LoVo (cell line): ENCODE data around the gene VSIR.
A peak's percentile ranks its signal among the peaks of the same experiment; 100 is the strongest.

ENCODE experiments used
- DNase-seq: peaks from one replicate; pipeline ENCODE4 v3.0.0-alpha.2; 2016; ENCODE audit warnings: low spot score

Gene VSIR

DNA sequence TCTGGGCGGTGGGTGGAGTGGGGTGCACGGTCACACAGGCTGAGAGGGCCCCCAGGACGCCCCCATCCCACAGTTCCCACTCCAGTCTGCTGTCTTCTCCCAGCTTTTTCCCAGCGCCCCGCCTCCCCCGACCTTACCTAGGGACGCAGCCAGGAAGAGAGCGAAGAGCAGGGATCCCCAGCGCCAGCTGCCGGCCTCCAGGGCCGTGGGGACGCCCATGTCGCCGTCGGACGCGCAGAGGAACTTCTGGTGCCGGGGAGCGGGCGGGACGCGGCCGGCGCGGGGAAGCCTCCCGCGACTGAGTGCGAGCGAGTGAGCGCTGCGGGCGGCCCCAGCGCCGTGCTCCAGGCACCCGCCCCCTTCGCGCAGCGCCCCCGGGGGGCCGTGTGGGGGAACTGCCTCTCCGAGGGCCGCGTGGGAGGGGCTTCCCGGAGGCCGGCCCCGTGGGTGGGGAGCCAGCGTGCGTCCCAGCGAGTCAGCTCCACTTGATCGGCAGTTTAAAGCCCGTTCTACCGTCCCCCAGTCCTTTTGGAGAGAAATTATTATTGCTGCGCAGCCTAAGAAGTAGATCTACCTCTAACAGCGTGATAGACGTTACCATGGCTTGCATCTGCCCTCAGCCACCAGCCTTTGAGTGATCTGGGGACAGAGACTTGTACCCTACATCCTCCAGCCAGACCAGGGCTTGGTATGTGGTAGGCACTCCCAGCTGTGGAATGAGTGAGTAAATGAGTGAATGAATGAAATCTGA is at the start of gene VSIR:
Gene VSIR, minus strand, starts transcription at position 300 of the 751 bp plus-strand sequence. Its CDS starts 81 bp downstream, at position 219.
- peak; percentile 87 for DNase-seq

DNA sequence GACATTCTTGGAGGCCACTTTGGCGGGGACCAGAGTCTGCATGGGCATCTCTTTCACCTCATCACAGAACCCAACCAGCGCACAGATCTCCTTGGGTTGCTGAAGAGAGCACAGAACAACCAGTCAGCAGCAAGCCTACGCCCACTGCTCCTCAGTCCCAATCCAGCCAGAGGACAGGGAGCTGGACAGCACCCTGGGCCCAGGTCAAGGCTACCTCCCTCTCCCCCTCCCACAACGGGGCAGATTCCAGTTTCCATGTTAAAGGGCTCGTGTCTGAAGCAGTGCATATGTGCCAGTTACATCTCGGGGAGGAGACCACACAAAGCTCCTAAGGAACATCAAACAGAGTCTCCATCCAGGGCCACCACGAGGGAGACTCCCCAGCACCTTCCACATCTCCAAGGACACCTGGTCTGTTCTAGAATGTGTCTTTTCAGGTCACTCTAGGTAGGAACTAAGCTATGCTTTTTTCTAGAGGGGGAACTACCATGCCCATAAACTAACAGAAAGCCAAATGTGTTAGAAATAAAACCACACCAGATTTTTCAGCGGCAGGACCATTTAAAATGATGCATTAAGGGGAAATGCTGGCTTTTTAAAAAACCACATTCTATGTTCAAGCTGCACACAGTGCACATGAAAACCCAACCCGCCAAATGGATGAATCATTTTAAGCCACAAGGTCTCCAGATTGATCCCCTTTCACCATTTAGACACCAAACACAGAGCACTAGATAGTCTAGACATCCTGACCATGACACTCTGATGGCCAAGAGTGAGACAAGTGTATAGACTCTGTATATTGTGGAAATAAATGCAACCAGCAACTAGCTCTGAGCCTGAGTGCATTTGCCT is 48.8 kb upstream of the VSIR start:
- no peak for DNase-seq

DNA sequence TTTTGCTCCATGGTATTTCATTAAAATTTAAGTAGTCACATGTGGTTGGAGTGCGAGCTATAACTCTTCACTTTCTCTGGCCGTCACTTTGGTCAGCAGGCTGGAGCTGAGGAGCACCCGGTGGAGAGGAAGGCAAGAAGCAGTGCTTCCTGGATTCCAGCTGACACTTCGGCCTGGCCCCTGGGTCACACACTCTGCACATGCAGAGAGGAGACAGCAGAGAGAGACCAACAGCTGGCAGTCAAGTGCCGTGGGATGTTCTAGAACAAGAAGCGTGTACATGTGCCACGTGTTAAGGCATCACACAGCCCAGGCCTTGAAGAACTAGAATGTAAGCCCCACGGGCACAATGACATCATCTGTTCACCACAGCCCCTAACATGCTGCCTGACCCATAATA is 47.6 kb upstream of the VSIR start:
- DNase-seq: no peak

DNA sequence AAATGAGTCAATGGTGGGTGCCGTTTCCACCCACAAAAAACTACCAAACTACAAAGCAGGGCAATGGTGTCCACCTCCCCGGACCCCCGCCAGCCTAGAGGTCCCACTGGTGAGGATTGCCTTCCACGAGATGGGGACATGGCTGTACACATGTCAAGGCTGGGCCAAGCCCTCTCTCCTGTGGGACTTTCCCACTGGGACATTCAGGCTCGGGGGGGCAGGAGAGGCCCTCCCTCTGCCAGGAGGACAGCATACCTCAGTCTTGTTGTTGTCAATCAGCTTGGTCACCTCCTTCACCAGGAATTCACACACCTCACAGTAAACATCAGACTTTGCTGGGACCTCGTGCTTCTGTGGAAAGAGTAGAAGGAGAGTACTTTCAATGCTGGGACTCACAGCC is 46.7 kb upstream of the VSIR start:
- no peak for DNase-seq

DNA sequence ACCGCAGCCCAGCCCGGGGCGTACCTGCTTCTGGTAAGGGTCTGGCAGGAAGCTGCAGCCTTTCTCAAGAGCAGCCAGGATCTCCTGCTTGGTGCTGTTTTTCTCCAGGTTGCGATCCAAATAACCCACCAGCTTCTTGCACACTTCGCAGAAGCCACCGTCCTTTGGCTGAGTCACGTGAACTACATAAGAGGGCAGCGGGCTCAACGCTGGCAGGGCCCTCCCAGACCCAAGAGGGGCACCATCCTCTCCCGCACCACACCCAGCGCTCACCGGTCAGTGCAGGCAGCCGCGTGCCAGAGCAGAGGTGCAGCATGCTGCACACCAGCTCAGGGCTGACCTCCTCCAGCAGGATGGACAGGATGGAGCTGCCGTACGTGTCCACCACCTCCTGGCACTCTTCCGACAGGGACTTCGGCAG is 46.1 kb upstream of the VSIR start:
- no peak for DNase-seq

DNA sequence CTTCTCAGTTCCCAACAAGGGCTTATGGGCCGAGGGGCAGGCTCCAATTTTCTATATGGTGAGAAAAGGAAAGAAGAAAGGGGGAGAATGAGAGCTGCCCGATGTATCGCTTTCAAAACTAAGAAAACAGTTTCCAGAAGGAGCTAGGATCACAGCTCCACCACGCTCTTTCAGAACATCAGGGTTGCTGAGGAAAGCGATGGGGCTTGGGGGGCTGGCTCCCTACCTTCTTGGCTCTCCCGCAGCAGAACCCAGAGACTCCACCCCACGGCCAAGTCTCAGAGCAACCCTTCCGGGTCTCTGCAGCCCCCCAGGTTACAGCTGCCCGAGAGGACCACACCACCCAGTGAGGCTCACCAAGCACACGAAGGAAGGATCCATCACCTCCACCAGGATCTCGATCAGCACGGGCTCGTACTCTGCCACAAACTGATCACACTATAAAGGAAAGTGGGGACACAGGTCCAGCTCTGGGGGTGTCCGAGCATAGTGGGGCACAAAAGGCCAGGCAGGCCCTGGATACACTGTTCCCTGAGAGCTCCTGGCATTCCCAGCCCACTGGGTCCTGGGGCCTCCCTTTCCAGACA is 45.4 kb upstream of the VSIR start:
- no peak for DNase-seq

DNA sequence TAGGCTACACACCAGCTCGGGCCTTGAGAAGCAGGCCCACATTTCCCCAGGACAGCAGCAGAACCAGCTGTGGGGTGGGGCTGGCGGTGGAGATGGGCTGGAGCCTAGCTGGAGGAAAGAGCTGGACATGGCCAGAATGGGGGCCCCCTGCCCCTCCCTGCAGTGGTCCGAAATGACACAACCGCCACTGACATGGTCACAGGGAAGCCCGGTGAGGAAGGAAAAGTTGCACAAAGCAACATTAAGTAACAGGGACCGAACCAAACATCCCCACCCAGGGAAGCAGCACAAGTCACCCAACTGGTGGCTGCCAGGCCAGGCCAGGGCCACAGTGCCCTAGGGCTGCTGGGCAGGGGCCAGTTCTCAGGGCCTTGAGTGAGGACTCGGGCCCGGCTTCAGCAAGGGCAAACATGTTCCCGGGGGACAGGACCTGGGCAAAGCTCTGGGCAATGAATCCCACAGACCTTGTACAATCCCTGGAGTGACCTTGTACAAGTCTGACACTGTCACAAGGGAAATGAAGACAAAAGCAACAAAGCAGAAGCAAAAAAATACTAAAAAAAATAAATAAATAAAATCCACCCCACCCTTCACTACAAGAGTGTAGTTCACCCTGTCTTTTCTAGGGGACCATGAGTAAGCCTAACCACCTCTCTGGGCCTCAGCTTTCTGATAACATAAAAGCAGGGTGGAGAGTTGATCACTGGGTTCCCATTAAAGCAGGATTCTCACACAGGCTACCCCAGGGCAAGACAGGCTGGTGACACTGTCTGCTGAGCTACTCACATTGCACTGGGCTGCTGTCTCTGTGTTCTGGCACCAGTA is 44.7 kb upstream of the VSIR start:
- DNase-seq: no peak

DNA sequence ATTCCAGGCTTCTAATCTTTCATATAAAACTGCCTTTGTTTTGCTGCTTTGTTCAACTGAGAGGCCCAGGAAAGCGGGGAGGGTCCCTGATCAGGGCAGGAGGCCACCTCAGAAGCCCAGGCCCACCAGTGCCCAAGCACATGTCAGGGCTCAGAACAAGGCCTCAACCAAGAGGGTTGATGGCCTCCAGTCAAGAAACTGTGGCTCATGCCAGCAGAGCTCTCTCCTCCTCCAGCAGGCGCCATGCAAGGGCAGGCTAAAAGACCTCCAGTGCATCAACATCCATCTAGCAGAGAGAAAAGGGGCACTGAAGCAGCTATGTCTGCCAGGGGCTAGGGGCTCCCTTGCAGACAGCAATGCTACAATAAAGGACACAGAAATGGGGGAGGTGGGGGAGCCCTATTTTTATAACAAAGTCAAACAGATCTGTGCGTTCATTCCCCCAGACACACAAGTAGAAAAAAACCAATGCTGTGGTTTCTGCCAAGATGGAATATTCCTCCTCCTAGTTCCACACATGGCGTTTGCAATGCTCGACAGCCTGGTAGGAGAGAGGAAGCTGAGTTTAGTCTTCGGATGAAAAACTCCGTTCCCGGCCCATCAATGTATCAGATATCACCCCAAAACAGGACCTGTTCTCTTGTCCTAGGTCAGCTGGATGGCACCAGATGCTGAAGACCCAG is 43.8 kb upstream of the VSIR start:
- DNase-seq: no peak

DNA sequence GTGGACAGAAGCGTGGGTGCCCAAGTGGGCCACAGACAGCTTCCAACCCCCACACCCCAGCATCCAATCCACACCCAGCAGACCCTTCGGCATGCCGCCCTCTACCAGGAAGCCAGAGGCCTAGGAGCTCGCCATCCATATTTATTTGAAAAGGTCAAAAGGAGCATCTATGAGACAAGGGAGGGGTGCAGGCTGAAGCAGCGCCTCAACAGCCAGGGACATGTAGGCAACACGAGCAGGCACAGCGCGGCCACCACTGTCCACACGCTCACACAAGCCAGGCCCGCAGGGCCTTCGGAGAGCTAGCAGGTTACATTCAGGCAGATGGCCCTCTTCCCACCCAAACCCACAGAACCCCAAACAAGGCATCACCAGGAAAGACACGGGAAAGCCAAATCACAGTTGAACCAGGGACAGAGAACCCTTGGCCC is 43.1 kb upstream of the VSIR start:
- no peak for DNase-seq

DNA sequence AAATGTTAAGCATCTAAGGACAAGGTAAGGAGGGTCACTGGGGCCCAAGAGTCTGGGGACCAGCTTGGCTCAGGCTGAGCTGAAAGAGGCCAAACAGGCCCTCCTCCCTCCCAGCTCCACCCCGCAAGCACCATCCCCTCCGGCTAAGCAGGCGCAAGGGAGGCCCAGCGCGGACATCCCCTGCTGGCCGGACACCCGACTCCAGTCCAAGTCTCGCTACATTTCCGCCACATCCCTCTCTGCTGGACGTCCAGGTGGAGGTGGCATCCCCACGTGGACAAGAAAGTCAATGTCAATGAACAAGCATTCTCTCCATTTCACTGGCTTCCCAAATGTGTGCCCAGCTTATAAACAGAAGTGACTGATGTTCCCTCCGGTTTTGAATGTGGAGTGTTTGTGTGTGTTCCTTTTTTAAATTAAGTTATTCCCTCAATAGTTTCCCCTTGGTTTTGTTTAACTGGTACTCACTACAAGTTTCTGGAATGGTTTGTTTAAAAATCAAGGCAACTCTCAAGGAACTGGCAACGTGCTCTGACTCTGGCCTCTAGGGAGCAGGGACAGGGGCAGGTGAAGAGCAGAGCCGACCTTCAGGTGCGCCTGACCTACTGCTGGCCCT is 42.3 kb upstream of the VSIR start:
- no peak for DNase-seq

DNA sequence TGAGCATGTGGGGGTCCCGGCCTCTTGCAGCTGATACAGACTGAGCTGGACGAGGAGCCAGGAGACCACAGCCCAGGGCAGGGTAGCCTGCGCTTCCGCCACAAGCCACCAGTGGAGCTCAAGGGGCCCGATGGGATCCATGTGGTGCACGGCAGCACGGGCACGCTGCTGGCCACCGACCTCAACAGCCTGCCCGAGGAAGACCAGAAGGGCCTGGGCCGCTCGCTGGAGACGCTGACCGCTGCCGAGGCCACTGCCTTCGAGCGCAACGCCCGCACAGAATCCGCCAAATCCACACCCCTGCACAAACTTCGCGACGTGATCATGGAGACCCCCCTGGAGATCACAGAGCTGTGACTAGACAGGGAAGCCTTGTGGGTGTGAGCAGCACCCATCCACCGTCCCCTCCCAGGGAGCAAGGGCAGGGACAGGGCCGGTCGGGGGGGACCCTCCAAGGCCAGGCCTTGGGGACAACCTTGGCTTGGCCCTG is 41.6 kb upstream of the VSIR start:
- no peak for DNase-seq

DNA sequence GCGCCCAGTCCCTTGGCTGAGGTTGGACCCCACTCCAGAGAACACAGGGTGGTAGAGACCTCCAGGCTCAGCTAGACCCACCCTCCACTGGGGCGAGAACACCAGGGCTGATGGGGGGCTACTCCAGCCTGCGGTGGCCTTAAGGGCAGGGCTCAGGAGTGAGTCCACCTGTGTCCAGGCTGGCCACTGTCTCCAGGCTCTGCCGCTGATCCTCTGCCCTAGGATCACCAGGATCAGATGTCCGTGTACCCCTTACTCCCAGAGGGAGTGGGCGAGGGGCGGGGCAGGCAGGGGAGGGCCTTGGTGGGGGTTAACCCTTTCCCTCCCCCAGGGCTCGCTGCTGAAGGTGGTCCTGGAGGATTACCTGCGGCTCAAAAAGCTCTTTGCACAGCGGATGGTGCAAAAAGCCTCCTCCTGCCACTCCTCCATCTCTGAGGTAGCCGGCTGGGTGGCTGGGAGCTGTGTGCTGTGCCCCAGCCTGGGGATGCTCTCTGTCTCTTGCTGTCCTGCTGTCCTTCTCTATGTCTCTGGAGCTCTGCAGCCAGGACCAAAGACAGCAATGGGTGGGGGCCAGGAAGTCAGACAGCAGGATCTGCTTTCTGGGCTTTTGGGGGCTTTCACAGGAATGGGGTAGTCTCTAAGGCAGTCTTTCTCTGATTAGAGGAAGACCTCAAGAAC is 39.7 kb upstream of the VSIR start:
- no peak for DNase-seq

DNA sequence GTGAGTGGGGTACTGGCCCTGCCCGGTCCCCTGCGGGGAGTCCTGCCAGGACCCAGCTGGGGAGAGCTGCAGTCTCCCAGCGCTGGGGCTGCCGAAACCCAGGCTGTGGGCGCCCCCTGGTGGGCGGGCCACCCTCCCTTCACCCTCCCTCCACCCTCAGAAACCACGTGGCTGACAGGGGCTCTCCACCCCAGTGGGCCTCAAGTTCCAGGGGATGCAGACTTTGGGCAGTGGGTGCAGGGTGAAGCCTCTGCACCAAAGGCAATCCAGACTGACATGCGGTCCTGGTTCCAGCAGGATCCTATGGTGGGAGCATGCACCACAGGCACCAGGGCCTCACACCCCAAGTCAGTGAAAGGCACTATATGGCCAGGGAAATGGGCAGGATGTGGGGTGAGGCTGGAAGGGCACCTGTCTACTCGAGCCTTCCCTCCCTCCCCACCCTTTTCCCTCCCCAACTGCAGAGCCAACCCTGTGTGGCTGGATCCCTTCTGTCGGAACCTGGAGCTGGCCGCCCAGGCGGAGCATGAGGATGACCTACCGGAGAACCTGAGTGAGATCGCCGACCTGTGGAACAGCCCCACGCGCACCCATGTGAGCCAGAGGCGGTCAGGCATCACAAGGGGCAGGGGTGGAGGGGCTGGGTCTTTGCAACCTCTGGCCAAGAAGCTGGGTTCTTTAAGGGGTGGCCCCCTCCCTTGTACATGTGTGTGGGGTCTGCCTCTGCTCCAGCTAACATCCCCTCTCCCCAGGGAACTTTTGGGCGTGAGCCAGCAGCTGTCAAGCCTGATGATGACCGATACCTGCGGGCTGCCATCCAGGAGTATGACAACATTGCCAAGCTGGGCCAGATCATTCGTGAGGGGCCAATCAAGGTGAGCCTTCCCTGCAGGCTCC is 38.9 kb upstream of the VSIR start:
- peak; percentile 32 for DNase-seq

DNA sequence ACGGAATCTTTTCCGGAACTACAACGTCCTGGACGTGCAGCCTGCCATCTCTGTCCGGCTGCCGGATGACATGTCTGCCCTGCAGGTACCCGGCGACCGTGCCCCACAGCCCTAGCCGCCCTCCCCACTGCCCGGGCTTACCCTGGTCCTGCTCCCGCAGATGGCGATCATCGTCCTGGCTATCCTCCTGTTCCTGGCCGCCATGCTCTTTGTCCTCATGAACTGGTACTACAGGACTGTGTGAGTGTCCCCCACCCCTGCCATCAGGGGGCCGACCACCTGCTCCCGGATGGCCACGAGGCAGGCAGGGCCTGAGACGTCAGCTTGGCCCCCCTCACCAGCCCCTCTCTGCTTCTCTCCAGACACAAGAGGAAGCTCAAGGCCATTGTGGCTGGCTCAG is 38.0 kb upstream of the VSIR start:
- no peak for DNase-seq

DNA sequence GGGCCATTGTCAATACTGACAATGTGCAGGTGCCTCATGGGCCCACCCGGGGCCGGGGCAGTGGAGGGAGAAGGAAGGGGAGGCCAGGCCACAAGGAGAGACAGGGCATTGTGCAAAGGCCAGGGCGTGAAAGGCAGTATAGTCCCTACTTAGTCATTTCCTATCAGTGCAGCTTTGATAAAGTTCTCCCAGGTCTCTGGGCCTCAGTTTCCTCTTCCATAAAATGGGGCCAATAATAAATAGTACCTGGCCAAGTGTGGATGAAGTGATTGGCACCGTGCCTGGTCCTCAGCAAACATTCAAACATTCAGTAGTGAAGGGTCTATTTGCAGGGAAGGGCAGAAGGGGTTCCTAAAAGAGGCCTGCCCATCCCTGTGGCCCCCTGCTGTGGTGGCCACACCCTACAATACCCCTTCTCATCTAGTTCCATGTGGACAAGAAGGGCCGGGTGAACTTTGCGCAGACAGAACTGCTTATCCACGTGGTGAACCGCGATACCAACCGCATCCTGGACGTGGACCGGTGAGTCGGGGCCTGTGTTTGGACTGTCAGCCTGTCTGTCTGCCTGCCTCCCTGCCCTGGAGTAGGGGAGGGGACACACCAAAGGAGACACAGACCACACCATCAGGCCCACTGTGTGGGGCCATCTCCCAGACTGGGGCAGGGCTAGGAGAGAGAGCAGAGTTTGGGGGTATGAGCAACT is 36.9 kb upstream of the VSIR start:
- no peak for DNase-seq

DNA sequence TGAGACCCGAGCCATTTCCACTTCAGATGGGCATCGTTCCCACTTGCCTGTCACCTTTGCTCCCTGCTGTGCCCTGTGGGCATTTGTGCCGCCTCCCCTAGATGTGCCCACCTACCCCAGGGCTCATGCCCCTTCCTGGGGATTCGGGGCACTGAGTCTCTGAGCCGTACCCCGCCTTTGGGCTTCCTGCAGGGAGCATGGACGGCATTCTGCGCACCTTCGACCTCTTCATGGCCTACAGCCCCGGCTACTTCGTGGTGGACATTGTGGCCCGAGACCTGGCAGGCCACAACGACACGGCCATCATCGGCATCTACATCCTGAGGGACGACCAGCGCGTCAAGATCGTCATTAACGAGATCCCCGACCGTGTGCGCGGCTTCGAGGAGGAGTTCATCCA is 36.3 kb upstream of the VSIR start:
- no peak for DNase-seq

DNA sequence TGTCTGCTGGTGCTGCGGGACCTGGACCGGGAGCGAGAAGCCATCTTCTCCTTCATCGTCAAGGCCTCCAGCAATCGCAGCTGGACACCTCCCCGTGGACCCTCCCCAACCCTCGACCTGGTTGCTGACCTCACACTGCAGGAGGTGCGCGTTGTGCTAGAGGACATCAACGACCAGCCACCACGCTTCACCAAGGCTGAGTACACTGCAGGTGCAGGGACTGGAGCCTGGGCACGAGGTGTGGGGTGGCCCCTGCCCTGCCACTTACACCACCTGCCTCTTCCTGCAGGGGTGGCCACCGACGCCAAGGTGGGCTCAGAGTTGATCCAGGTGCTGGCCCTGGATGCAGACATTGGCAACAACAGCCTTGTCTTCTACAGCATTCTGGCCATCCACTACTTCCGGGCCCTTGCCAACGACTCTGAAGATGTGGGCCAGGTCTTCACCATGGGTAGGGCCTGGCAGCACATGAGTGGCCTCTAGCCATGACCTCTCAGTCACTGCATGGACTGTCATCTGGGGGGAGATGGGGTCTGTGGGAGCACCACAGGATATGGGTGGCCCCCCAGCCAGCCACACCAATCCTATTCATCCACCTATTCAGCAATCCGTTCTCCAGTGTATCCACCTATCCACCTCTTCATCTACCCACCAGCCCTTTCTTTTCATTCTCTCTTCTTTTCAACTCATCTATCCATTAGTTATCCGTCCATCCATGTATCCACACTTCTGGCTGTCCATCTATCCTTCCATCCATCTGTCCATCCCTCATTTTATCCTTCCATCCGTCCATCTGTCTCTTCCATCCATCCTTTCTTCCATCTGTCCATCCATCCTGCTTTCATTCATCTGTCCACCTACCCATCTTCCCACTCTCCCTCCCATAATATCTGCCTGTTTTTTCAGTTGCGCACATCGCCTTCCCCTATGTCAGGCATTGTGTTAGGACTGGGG is 34.5 kb upstream of the VSIR start:
- DNase-seq: no peak
